GM10266 (cell line): ENCODE measurements around the gene TMEM200B.
"Not testable (repeated sequence)": the region's sequence is repeated elsewhere in the genome, so short reads cannot be mapped to it uniquely, and the experiment has no call there.

ENCODE experiments used
- DNase-seq: peaks from one replicate; pipeline ENCODE4 v3.0.0; 2012; ENCODE audit errors: extremely low spot score
- CTCF ChIP-seq: IDR thresholded peaks from 2 replicates; pipeline ENCODE4 v1.5.1; 2012; ENCODE audit warnings: mild to moderate bottlenecking, low read depth; ENCODE audit not compliant: control insufficient read depth, insufficient read depth; ENCODE audit errors: missing control alignments

The TMEM200B gene

DNA sequence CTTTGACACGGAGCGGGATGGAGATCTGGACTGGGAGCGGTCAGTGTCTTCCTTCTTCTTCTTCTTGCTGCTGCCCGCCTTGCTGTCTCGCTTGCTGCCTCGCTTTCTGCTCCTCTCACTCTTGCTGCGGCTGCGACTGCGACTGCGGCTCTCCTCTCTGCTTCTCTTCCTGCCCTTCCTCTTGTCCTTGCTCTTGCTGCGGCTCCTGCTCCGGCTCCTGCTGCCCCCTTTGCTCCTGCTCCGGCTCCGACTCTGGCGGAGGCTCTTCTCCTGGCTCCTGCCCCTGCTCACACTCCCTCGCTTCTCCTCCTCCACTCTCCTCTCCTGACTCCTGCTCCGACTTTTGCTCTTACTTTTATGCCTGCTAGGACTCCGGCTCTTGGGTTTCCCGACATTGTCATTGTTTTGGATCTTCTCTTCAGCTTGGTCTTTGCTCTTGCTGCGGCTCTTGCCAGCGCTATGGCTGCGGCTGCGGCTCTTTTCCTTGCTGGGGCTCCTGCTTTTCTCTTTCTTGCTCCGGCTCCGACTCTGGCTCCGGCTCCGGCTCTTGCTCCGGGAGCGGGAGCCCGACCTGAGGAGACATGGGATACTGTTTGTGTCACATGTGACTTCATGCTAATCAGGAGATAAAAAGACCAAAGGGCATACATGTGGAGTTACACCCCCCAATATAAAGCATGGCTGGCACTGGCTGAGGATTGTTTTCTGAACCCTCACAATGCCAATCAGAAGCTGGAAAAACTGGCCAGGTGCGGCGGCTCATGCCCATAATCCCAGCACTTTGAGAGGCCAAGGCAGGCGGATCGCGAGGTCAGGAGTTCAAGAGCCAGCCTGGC lies 25.2 kb upstream of the TMEM200B start:
- no peak for TF ChIP-seq CTCF
- no peak for DNase-seq

GRCh38 chr1:29145739-29146437 lies 22.2 kb upstream of the TMEM200B start:
- no peak for DNase-seq
- TF ChIP-seq CTCF: no peak

DNA sequence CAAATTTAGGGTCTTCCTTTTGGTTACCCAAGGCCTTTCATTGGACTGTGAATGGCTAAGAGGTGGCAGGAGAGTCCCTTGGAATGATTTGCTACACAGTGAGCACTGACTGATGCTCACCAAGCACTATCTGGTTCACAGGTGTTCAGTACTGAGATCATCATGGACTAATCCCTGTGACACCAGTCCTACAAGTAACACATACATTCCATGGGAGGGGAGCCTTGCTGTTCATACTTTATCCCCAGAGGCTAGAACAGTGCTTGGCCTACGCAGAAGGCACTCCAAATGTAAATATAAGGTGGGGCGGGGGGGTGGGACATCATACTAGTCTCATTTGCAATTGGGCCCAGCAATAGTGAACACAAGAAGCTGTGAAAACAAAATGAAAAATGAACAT lies 20.5 kb upstream of the TMEM200B start:
- DNase-seq: no peak
- no peak for TF ChIP-seq CTCF

- no peak for DNase-seq
- no peak for TF ChIP-seq CTCF
Measured at GRCh38 chr1:29142714-29143113, 19.0 kb upstream of the TMEM200B start.

GRCh38 chr1:29136391-29136915 lies 12.8 kb upstream of the TMEM200B start:
- TF ChIP-seq CTCF: no peak
- no peak for DNase-seq

DNA sequence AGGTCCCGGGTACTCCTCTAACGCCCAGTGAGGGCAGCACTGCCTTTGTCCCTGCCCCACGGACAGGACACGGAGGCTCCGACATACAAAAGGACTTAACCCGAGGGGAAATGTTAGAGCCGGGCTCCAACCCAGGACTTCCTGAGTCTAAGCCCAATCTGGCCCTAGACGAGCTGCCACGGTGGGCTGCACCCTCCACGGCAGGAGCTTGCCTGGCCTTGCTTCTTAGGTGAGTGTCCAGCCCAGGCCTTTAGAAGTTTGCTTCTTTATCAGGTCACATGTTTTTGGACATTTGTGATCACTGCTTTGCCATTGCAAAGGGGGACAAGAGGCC lies 11.0 kb upstream of the TMEM200B start:
- DNase-seq: no peak
- no peak for TF ChIP-seq CTCF

GRCh38 chr1:29133861-29134694 lies 10.4 kb upstream of the TMEM200B start:
- TF ChIP-seq CTCF: no peak

DNA sequence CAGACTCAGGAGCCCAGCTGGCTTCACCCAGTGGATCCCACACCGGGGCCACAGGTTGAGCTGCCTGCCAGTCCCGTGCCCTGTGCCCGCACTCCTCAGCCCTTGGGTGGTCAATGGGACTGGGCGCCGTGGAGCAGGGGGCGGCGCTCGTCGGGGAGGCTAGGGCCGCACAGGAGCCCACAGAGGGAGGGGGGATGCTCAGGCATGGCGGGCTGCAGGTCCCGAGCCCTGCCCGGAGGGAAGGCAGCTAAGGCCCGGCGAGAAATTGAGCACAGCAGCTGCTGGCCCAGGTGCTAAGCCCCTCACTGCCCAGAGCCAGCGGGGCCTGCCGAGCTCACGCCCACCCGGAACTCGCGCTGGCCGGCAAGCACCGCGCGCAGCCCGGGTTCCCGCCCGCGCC lies 7.4 kb upstream of the TMEM200B start:
- not testable (repeated sequence) for DNase-seq

More at GRCh38 chr1:29133861-29134694, 10.4 kb upstream of the TMEM200B start:
- DNase-seq: no peak
